ENCODE data around the gene IDI2.
"Not testable (repeated sequence)": the region's sequence is repeated elsewhere in the genome, so short reads cannot be mapped to it uniquely, and the experiment has no call there.

- not testable (repeated sequence) for TF ChIP-seq CTCF (IDR thresholded peaks at IDR 0.05; ENCODE audit: low read depth, low read length, poor library complexity, severe bottlenecking); EZH2phosphoT487 (IDR thresholded peaks at IDR 0.05; ENCODE audit: borderline replicate concordance, low read length)
Observed at GRCh38 chr10:1038769-1039168, 13.1 kb upstream of the IDI2 start.
